Thyroid gland (tissue), 4 donors: ENCODE results near the gene LDAF1. TPM values are rescaled to one million over a fixed set of nuclear protein-coding genes. Genes with fewer than 3 reads are reported as not detected.
"Not testable (repeated sequence)": the region's sequence is repeated elsewhere in the genome, so short reads cannot be mapped to it uniquely, and the experiment has no call there.

Experiments
- DNase-seq, 2 donors: peaks; one replicate each; pipeline ENCODE4 v3.0.0-alpha.2; 2019
- H3K27ac ChIP-seq, 3 donors: fragments of 200-600 bp; sonication (generic); 1 replicate in 2 of 3; 2 replicates in 1 of 3; pipeline ENCODE4 v1.5.1; 2016 to 2019; ENCODE audit warnings: mild to moderate bottlenecking in 1 of 3, moderate library complexity in 1 of 3
- H3K27me3 ChIP-seq: fragments of 200-600 bp; sonication (generic); one replicate; pipeline ENCODE4 v1.5.1; 2019
- H3K36me3 ChIP-seq, 2 donors: fragments of 200-600 bp; sonication (generic); one replicate each; pipeline ENCODE4 v1.5.1; 2016 to 2019
- H3K4me1 ChIP-seq, 2 donors: fragments of 200-600 bp; sonication (generic); one replicate each; pipeline ENCODE4 v1.5.1; 2017 to 2019
- H3K4me3 ChIP-seq, 3 donors: fragments of 200-600 bp; sonication (generic); replicated peaks in 1 of 3; 1 replicate in 2 of 3; 2 replicates in 1 of 3; pipeline ENCODE4 v1.5.1; 2016; ENCODE audit warnings: mild to moderate bottlenecking in 1 of 3
- H3K9me3 ChIP-seq: fragments of 200-600 bp; sonication (generic); one replicate; pipeline ENCODE4 v1.5.1; 2017
- CTCF ChIP-seq, 6 experiments: fragments of 200-600 bp in 3 of 6; fragments of 450-650 bp in 3 of 6; sonication (generic) in 3 of 6; IDR thresholded peaks; one replicate each; pipeline ENCODE4 v1.5.1; 2016 to 2019; ENCODE audit warnings: antibody characterized with exemption in 6 of 6, mild to moderate bottlenecking in 2 of 6, inconsistent platforms in 1 of 6, moderate library complexity in 1 of 6
- POLR2A ChIP-seq, 2 donors: fragments of 450-650 bp; IDR thresholded peaks; one replicate each; pipeline ENCODE4 v1.6.1; 2017; ENCODE audit warnings: antibody characterized with exemption in 2 of 2, mild to moderate bottlenecking in 2 of 2, moderate library complexity in 1 of 2
- WGBS, 2 donors: methylation state at CpG; one replicate each; pipeline ENCODE4 v1.1.5; 2017; 5-methylcytosine and 5-hydroxymethylcytosine counted together
- intact Hi-C: fragments of 100-400 bp; cut with DNase I; formaldehyde crosslinking; loops from one replicate; pipeline ENCODE4 v1.15.1; 2023
- total RNA-seq, 4 donors: library from RNA; depleted of rRNA; stranded (reverse); fragments of >200 nt; gene quantifications; one replicate each; pipeline ENCODE4 v1.2.3, GENCODE V29; 2016

Gene LDAF1
- total RNA-seq: 10 to 100 TPM; 23.0 to 84.0 (median 68.2) TPM

- WGBS, 2 donors: 1% methylated on average over 23 to 32 of the region's 59 CpGs
- H3K36me3 ChIP-seq: peaks cover 0 to 10% of the 10 kb centered on the region in 2 donors
- H3K9me3 ChIP-seq: no peaks in the 10 kb centered on the region
- no peak for TF ChIP-seq CTCF (IDR thresholded peaks at IDR 0.05)
- TF ChIP-seq POLR2A (IDR thresholded peaks at IDR 0.05): peak in 1 of 2 donors; percentile 82
- DNase-seq: peak; percentile 87 to 90
- intact Hi-C loops: loop anchor here (5.0 to 10.0 kb wide), 2 partner anchors 144 to 366 kb away; no protein-coding TSS in a partner anchor
- peaks cover 32 to 42% of the 10 kb centered on the region in 2 donors for H3K4me1 ChIP-seq
- H3K4me3 ChIP-seq: peak within 1 kb of the TSS; percentile 63 to 88 (median 84)
- peak within 1 kb of the TSS; percentile 79 to 90 (median 81) for H3K27ac ChIP-seq
- no peaks in the 10 kb centered on the region for H3K27me3 ChIP-seq
These were observed at the start of gene LDAF1 for GRCh38 chr16:21158208-21159110. LDAF1 (plus strand) TSS chr16:21158674; CDS start chr16:21161183, 2,509 bp downstream.

DNA sequence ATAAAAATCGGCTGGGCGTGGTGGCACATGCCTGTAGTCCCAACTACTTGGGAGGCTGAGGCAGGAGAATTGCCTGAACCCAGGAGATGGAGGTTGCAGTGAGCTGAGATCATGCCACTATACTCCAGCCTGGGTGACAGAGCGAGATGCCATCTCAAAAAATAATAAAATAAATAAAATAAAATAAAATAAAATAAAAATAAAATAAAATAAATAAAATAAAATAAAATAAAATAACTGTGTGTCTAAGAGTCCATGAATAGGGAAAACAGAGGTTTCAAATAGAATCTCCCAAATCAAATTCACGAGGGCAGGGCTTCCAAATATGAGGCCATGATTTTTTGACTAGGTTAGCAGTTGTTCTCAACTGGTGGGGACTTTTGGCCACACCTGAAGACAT, 42.9 kb upstream of the LDAF1 start:
- H3K9me3 ChIP-seq, H3K36me3 ChIP-seq, H3K27ac ChIP-seq, intact Hi-C loops, DNase-seq, H3K4me1 ChIP-seq, H3K4me3 ChIP-seq, H3K27me3 ChIP-seq: not testable (repeated sequence)
- 94 to 96% methylated on average over 4 of the region's 4 CpGs for WGBS, 2 donors

DNA sequence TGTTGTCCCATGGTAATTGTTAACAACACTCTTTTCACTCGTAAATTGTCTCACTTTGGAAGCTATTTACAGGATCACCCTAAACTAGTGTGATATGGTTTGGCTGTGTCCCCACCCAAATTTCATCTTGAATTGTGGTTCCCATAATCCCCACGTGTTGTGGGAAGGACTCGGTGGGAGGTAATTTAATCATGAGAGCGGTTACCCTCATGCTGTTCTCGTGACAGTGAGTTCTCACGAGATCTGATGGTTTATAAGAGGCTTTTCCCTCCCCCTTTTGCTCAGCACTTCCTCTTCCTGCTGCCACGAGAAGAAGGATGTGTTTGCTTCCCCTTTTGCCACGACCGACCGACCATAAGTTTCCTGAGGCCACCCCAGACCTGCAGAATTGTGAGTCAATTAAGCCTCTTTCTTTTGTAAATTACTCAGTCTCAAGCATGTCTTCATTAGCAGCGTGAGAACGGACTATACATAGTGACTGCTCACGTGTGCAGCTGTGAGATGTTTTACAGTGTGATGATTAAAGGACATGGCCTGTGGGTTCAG, 42.3 kb upstream of the LDAF1 start:
- TF ChIP-seq POLR2A (IDR thresholded peaks at IDR 0.05) (no peak), CTCF (IDR thresholded peaks at IDR 0.05) (no peak)
- no peak overlapping the region for H3K4me3 ChIP-seq
- DNase-seq: no peak
- no peaks in the 10 kb centered on the region for H3K36me3 ChIP-seq
- WGBS, 2 donors: 49 to 57% methylated on average over 13 of the region's 13 CpGs
- H3K27ac ChIP-seq: no peak overlapping the region
- H3K4me1 ChIP-seq: no peaks in the 10 kb centered on the region
- H3K27me3 ChIP-seq: no peaks in the 10 kb centered on the region
- no peaks in the 10 kb centered on the region for H3K9me3 ChIP-seq
- intact Hi-C loops: no loop called here

GRCh38 chr16:21117567-21117966, 40.9 kb upstream of the LDAF1 start:
- intact Hi-C loops: no loop called here
- 87 to 92% methylated on average over 4 of the region's 4 CpGs for WGBS, 2 donors
- Histone ChIP-seq H3K4me3 (no peak overlapping the region), H3K36me3 (no peaks in the 10 kb centered on the region), H3K9me3 (no peaks in the 10 kb centered on the region), H3K27me3 (no peaks in the 10 kb centered on the region), H3K4me1 (no peaks in the 10 kb centered on the region), H3K27ac (no peak overlapping the region)
- TF ChIP-seq CTCF (IDR thresholded peaks at IDR 0.05) (no peak), POLR2A (IDR thresholded peaks at IDR 0.05) (no peak)
- no peak for DNase-seq

DNA sequence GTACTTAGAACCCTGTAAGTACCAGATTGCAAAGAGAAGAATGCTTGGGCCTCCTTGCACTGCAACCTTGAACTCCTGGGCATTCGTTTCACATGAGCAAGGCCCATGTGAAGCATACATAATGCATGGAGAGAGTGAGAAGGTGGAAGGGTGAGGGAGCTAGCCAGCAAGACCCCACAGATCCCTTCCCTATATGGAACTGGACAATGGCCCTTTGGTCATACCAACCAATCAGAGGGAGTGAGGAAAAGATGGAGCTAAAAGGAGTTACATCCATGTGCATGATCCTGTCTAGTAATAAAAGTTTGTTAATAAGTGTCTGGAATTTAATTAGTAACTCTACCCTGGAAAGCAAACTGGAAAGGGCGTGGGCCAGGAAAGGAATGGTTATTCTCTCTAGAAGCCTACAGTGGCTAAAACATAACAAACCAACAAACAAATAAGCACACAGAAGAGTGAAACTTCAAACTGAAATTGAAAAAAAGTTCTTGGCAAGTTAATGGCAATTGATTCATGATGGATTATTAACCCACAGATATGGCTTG, 37.4 kb upstream of the LDAF1 start:
- DNase-seq: no peak
- TF ChIP-seq CTCF (IDR thresholded peaks at IDR 0.05): no peak
- no peak for TF ChIP-seq POLR2A (IDR thresholded peaks at IDR 0.05)
- intact Hi-C loops: no loop called here
- Histone ChIP-seq H3K27me3 (no peaks in the 10 kb centered on the region), H3K4me1 (no peaks in the 10 kb centered on the region), H3K36me3 (no peaks in the 10 kb centered on the region), H3K27ac (no peak overlapping the region), H3K4me3 (no peak overlapping the region), H3K9me3 (no peaks in the 10 kb centered on the region)
- WGBS, 2 donors: 78 to 83% methylated on average over 2 of the region's 2 CpGs
